H1 (cell line): ENCODE results near the gene MYL9. TPM values are rescaled to one million over a fixed set of nuclear protein-coding genes. Genes with fewer than 3 reads are reported as not detected.

Source experiments
- CTCF ChIA-PET: fragments of 300-600 bp; sonication (Branson Sonifier 250); formaldehyde crosslinking; loops from one replicate; lab custom pipeline; 2021; ENCODE audit not compliant: partially characterized antibody; lab: Charles Lee
- POLR2A ChIA-PET: fragments of 300-600 bp; sonication (Branson Sonifier 250); formaldehyde crosslinking; loops from one replicate; lab custom pipeline; 2021; ENCODE audit warnings: inconsistent platforms; ENCODE audit not compliant: partially characterized antibody; lab: Charles Lee
- DNase-seq, 2 experiments: peaks; one replicate each; pipeline versions ENCODE4 v3.0.0 to v3.0.0-alpha.2; 2010 to 2022; ENCODE audit warnings: low spot score in 2 of 2, low read depth in 1 of 2, mixed read lengths in 1 of 2
- FAIRE-seq: peaks from 2 replicates; lab custom pipeline; 2011; peaks lifted over from hg19 to GRCh38; lab: Jason Lieb, UNC
- H2AFZ ChIP-seq: 2 replicates; pipeline ENCODE4 v1.8.1; 2012; ENCODE audit warnings: low read length, inconsistent platforms
- H2AK5ac ChIP-seq: 2 replicates; pipeline ENCODE4 v1.6.1; 2013; ENCODE audit warnings: low read depth, low read length
- H2BK120ac ChIP-seq: replicated peaks from 2 replicates; pipeline ENCODE3; 2013; ENCODE audit warnings: low read depth, low read length, inconsistent platforms
- H2BK12ac ChIP-seq: 2 replicates; pipeline ENCODE4 v1.6.1; 2013; ENCODE audit warnings: low read depth, low read length
- H2BK15ac ChIP-seq: 2 replicates; pipeline ENCODE4 v1.6.1; 2013; ENCODE audit warnings: low read length
- H2BK20ac ChIP-seq: 2 replicates; pipeline ENCODE4 v1.6.1; 2013; ENCODE audit warnings: low read length
- H2BK5ac ChIP-seq: 2 replicates; pipeline ENCODE4 v1.6.1; 2013; ENCODE audit warnings: low read depth, low read length
- H3K14ac ChIP-seq: 2 replicates; pipeline ENCODE4 v1.6.1; 2013; ENCODE audit warnings: inconsistent platforms; ENCODE audit not compliant: insufficient read length
- H3K18ac ChIP-seq: 2 replicates; pipeline ENCODE4 v1.6.1; 2013; ENCODE audit warnings: low read length; ENCODE audit errors: extremely low read depth
- H3K23ac ChIP-seq: 2 replicates; pipeline ENCODE4 v1.6.1; 2013; ENCODE audit warnings: inconsistent platforms; ENCODE audit not compliant: insufficient read length
- H3K23me2 ChIP-seq: 2 replicates; pipeline ENCODE4 v1.6.1; 2013; ENCODE audit warnings: low read depth, low read length
- H3K27ac ChIP-seq: 2 replicates; pipeline ENCODE4 v1.6.1; 2011; ENCODE audit warnings: low read depth, low read length, inconsistent platforms
- H3K27me3 ChIP-seq, 4 experiments: replicated peaks in 1 of 4; 1 replicate in 1 of 4; 2 replicates in 3 of 4; pipeline versions ENCODE4 v1.6.1 to v1.8.1; 2011 to 2013; ENCODE audit warnings: low read length in 3 of 4, mild to moderate bottlenecking in 3 of 4, inconsistent platforms in 2 of 4, mixed read lengths in 2 of 4, moderate library complexity in 1 of 4; ENCODE audit not compliant: control insufficient read depth in 3 of 4, insufficient read depth in 3 of 4; ENCODE audit errors: extremely low read depth in 1 of 4
- H3K36me3 ChIP-seq, 4 experiments: 2 replicates each; pipeline versions ENCODE4 v1.6.1 to v1.8.1; 2011 to 2013; ENCODE audit warnings: mild to moderate bottlenecking in 4 of 4, low read length in 3 of 4, moderate library complexity in 2 of 4, control low read depth in 1 of 4, inconsistent platforms in 1 of 4; ENCODE audit not compliant: insufficient read depth in 4 of 4, control insufficient read depth in 2 of 4
- H3K4ac ChIP-seq: replicated peaks from 2 replicates; pipeline ENCODE3; 2013; ENCODE audit warnings: low read length, low read depth, mixed read lengths, inconsistent platforms; ENCODE audit not compliant: insufficient read length
- H3K4me1 ChIP-seq, 4 experiments: replicated peaks in 1 of 4; 1 replicate in 1 of 4; 2 replicates in 3 of 4; pipeline versions ENCODE4 v1.6.1 to v1.8.1; 2011 to 2013; ENCODE audit warnings: low read length in 3 of 4, inconsistent platforms in 2 of 4, mixed read lengths in 1 of 4; ENCODE audit not compliant: insufficient read depth in 4 of 4, control insufficient read depth in 3 of 4
- H3K4me2 ChIP-seq, 2 experiments: 2 replicates each; pipeline versions ENCODE4 v1.6.1 to v1.8.1; 2011 to 2013; ENCODE audit warnings: low read depth in 2 of 2, low read length in 2 of 2, control low read depth in 1 of 2, inconsistent platforms in 1 of 2, mild to moderate bottlenecking in 1 of 2; ENCODE audit not compliant: insufficient read depth in 1 of 2
- H3K4me3 ChIP-seq, 4 experiments: fragments of 200-600, 300-600 bp in 1 of 4; sonication (generic), shearing (Covaris generic), sonication (Bioruptor Twin) in 1 of 4; 2 replicates each; pipeline versions ENCODE4 v1.5.1 to v1.8.1; 2011 to 2016; ENCODE audit warnings: low read length in 4 of 4, low read depth in 3 of 4, control low read depth in 2 of 4, inconsistent platforms in 2 of 4, mild to moderate bottlenecking in 2 of 4, mixed read lengths in 1 of 4, moderate library complexity in 1 of 4; ENCODE audit not compliant: insufficient read depth in 2 of 4; ENCODE audit errors: extremely low read depth in 1 of 4
- H3K56ac ChIP-seq: replicated peaks from 2 replicates; pipeline ENCODE3; 2013; ENCODE audit warnings: low read depth, mild to moderate bottlenecking, mixed read lengths, low read length, inconsistent platforms; ENCODE audit not compliant: insufficient read length
- H3K79me1 ChIP-seq: 2 replicates; pipeline ENCODE4 v1.6.1; 2013; ENCODE audit warnings: low read depth, low read length, control low read depth
- H3K79me2 ChIP-seq, 2 experiments: 2 replicates each; pipeline versions ENCODE4 v1.6.1 to v1.8.1; 2012 to 2013; ENCODE audit warnings: low read length in 2 of 2, mild to moderate bottlenecking in 2 of 2, inconsistent platforms in 1 of 2; ENCODE audit not compliant: insufficient read depth in 2 of 2, control insufficient read depth in 1 of 2
- H3K9ac ChIP-seq, 4 experiments: replicated peaks in 1 of 4; 1 replicate in 1 of 4; 2 replicates in 3 of 4; pipeline versions ENCODE4 v1.6.1 to v1.8.1; 2011 to 2013; ENCODE audit warnings: low read depth in 3 of 4, low read length in 3 of 4, control low read depth in 2 of 4, mild to moderate bottlenecking in 2 of 4, moderate library complexity in 2 of 4, inconsistent platforms in 1 of 4; ENCODE audit errors: extremely low read depth in 1 of 4
- H3K9me3 ChIP-seq, 2 experiments: 2 replicates each; pipeline versions ENCODE4 v1.6.1 to v1.8.1; 2012 to 2013; ENCODE audit warnings: mild to moderate bottlenecking in 2 of 2, moderate library complexity in 2 of 2, control low read depth in 1 of 2, inconsistent platforms in 1 of 2, low read depth in 1 of 2, low read length in 1 of 2, mixed read lengths in 1 of 2; ENCODE audit not compliant: insufficient read depth in 2 of 2
- H4K20me1 ChIP-seq, 2 experiments: replicated peaks in 1 of 2; 2 replicates each; pipeline versions ENCODE3 to v1.8.1; 2011 to 2013; ENCODE audit warnings: inconsistent platforms in 2 of 2, low read length in 2 of 2, mild to moderate bottlenecking in 1 of 2; ENCODE audit not compliant: insufficient read depth in 2 of 2, control insufficient read depth in 1 of 2
- H4K5ac ChIP-seq: 2 replicates; pipeline ENCODE4 v1.6.1; 2013; ENCODE audit warnings: low read length, low read depth, mixed read lengths, inconsistent platforms; ENCODE audit not compliant: insufficient read length
- H4K8ac ChIP-seq: 2 replicates; pipeline ENCODE4 v1.8.0; 2013; ENCODE audit warnings: mild to moderate bottlenecking, moderate library complexity, low read length, inconsistent platforms; ENCODE audit not compliant: insufficient read depth; ENCODE audit errors: extremely low read depth
- H4K91ac ChIP-seq: replicated peaks from 2 replicates; pipeline ENCODE3; 2013; ENCODE audit warnings: low read length, mixed read lengths, inconsistent platforms; ENCODE audit not compliant: insufficient read length
- BACH1 ChIP-seq: IDR thresholded peaks from 2 replicates; pipeline ENCODE4 v1.6.1; 2012; ENCODE audit warnings: low read length, improper control_type of control experiment
- CBX5 ChIP-seq: fragments of 300-800, 300-1000 bp; sonication (generic); IDR thresholded peaks from 2 replicates; pipeline ENCODE4 v1.7.1; 2016; ENCODE audit warnings: antibody characterized with exemption, low read length, low read depth
- CBX8 ChIP-seq: fragments of 300-800, 300-1000 bp; sonication (generic); IDR thresholded peaks from 2 replicates; pipeline ENCODE4 v1.7.1; 2016; ENCODE audit warnings: low read depth, low read length, borderline replicate concordance
- EGR1 ChIP-seq: IDR thresholded peaks from 2 replicates; pipeline ENCODE4 v1.6.1; 2011; ENCODE audit warnings: low read depth, low read length, borderline replicate concordance
- EP300 ChIP-seq, 2 experiments: IDR thresholded peaks; 1 replicate in 1 of 2; 2 replicates in 1 of 2; pipeline ENCODE4 v1.6.1; 2011 to 2012; ENCODE audit warnings: low read depth in 2 of 2, low read length in 2 of 2, mild to moderate bottlenecking in 2 of 2, borderline replicate concordance in 1 of 2, inconsistent platforms in 1 of 2, moderate library complexity in 1 of 2
- HDAC6 ChIP-seq: IDR thresholded peaks from one replicate; pipeline ENCODE4 v1.7.1; 2012; ENCODE audit warnings: low read depth, mild to moderate bottlenecking, inconsistent platforms, low read length, moderate library complexity
- NRF1 ChIP-seq: IDR thresholded peaks from 2 replicates; pipeline ENCODE4 v1.6.1; 2011; ENCODE audit warnings: mild to moderate bottlenecking, low read depth, low read length, improper control_type of control experiment
- PHF8 ChIP-seq: fragments of 200-600 bp; sonication (generic); conservative IDR thresholded peaks from 2 replicates; pipeline ENCODE4 v1.7.1; 2012; ENCODE audit warnings: low read depth, mild to moderate bottlenecking, inconsistent platforms, low read length, moderate library complexity
- POU5F1 ChIP-seq: IDR thresholded peaks from 2 replicates; pipeline ENCODE4 v1.6.1; 2011; ENCODE audit warnings: low read depth, mild to moderate bottlenecking, low read length, moderate library complexity
- SAP30 ChIP-seq: fragments of 300-600 bp; sonication (generic); IDR thresholded peaks from 2 replicates; pipeline ENCODE4 v1.7.1; 2012; ENCODE audit warnings: low read length, moderate library complexity, mild to moderate bottlenecking, inconsistent platforms; ENCODE audit not compliant: insufficient read depth, insufficient replicate concordance
- SIRT6 ChIP-seq: IDR thresholded peaks from one replicate; pipeline ENCODE4 v1.7.1; 2012; ENCODE audit warnings: low read length, inconsistent platforms
- TAF7 ChIP-seq: optimal IDR thresholded peaks from 2 replicates; pipeline ENCODE3; 2011; ENCODE audit warnings: low read depth, mild to moderate bottlenecking, inconsistent platforms, low read length, moderate library complexity, borderline replicate concordance
- TCF12 ChIP-seq: IDR thresholded peaks from 2 replicates; pipeline ENCODE4 v1.6.1; 2011; ENCODE audit warnings: low read depth, mild to moderate bottlenecking, low read length
- WGBS, 2 experiments: shearing (Covaris generic) in 1 of 2; methylation state at CpG; one replicate each; pipeline versions ENCODE4 v1.1.6 to v1.1.7; 2013 to 2015; ENCODE audit warnings: low lambda C conversion rate in 2 of 2, mixed read lengths in 2 of 2, inconsistent platforms in 1 of 2, low coverage in 1 of 2, missing lambda C conversion rate in 1 of 2; ENCODE audit not compliant: insufficient replicate concordance in 2 of 2, insufficient coverage in 1 of 2, insufficient read length in 1 of 2; ENCODE audit errors: extremely low coverage in 1 of 2, missing lambda C conversion rate in 1 of 2; 5-methylcytosine and 5-hydroxymethylcytosine counted together
- polyA plus RNA-seq, 7 experiments: library from polyadenylated mRNA; depleted of rRNA in 3 of 7; stranded (reverse) in 5 of 7; unstranded in 2 of 7; fragments of >200 nt in 5 of 7; fragments of 200-250 nt in 2 of 7; gene quantifications; 1 replicate in 5 of 7; 2 replicates in 1 of 7; 4 replicates in 1 of 7; pipeline versions ENCODE4 v1.2.1 to v1.2.3, GENCODE V29; 2011 to 2013; ENCODE audit warnings: missing spikeins in 2 of 7, mixed read lengths in 2 of 7
- total RNA-seq: library from RNA; stranded (reverse); fragmentation: NEBNext Ultra II Directional; extraction: Animal tissue kit (Norgen Biotek cat#: 25700); gene quantifications from 2 replicates; pipeline ENCODE4 v1.2.1, GENCODE V29; 2021

Gene MYL9
- total and polyA plus RNA-seq, 2 of the 8 experiments (the other 6 are each of a cell fraction or from before 2014, with no cell fraction given), result 26.8 to 193 TPM

DNA sequence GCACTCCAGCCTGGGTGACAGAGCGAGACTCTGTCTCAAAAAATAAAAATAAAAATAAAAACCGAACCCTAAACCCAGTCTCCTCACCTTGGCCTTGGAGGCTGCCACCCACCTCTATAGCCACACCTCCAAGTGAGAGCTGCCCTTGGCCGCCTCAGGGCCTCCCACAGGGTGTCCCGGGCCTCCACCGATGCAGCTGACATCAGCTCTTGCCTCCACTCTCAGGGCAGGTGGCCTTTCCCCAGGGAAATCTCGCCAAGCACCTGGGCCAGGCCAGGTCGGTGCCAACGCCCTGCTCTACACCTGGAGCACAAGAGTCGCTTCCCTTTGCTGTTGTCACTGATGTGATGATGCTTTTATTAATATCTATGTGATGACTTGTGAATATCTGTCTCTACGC lies 8.9 kb upstream of the MYL9 start:
- DNase-seq, result no peak
- H3K79me1 ChIP-seq, result no peaks in the 10 kb centered on the region; the same call in 1 of the 2 replicates
- no peak overlapping the region for H2AK5ac ChIP-seq
- no peak overlapping the region; the same call in 1 of the 2 replicates for H4K8ac ChIP-seq
- H2AFZ ChIP-seq, result no peak overlapping the region
- no peaks in the 10 kb centered on the region for H3K9me3 ChIP-seq
- no peak overlapping the region for H4K5ac ChIP-seq
- WGBS, 2 experiments, result 91% methylated on average over 10 of the region's 10 CpGs; no CpG with 5 or more reads in 1 of the 2 experiments
- ChIA-PET CTCF (interaction anchor here (0.7 to 1.7 kb wide), 4 partner anchors 11 to 197 kb away, joined by 3 to 4 read pairs (median 3); no protein-coding TSS in a partner anchor), POLR2A (interaction anchor here (0.6 to 1.5 kb wide), 2 partner anchors 8 to 60 kb away, joined by 3 read pairs; no protein-coding TSS in a partner anchor)
- no peak overlapping the region for H2BK12ac ChIP-seq
- no peak overlapping the region for H3K4me3 ChIP-seq
- H3K79me2 ChIP-seq, result no peaks in the 10 kb centered on the region
- H3K23ac ChIP-seq, result no peak overlapping the region
- no peak overlapping the region for H3K27ac ChIP-seq
- H3K4me2 ChIP-seq, result no peak overlapping the region
- no peak overlapping the region for H3K9ac ChIP-seq
- no peaks in the 10 kb centered on the region for H3K4me1 ChIP-seq
- H2BK120ac ChIP-seq, result no peak overlapping the region
- H3K27me3 ChIP-seq, result no peaks in the 10 kb centered on the region
- H4K91ac ChIP-seq, result no peak overlapping the region
- no peak for FAIRE-seq
- H3K18ac ChIP-seq, result no peak overlapping the region
- no peak overlapping the region for H3K56ac ChIP-seq
- H2BK15ac ChIP-seq, result no peak overlapping the region
- H4K20me1 ChIP-seq, result peaks cover 7 to 12% of the 10 kb centered on the region in 2 experiments
- H3K36me3 ChIP-seq, result peaks cover 0 to 5% (median under 1%) of the 10 kb centered on the region in 4 experiments; a peak in 3 of 8 replicates
- H3K23me2 ChIP-seq, result no peaks in the 10 kb centered on the region
- H2BK5ac ChIP-seq, result no peak overlapping the region
- TF ChIP-seq PHF8 (no peak), TCF12 (no peak), HDAC6 (no peak), EGR1 (no peak), CBX8 (no peak), BACH1 (no peak), TAF7 (no peak), NRF1 (no peak), POU5F1 (no peak), EP300 (IDR thresholded peaks at IDR 0.05; ENCODE audit: borderline replicate concordance in 1 of 2, low read depth in 2 of 2, low read length in 2 of 2) (no peak), SAP30 (no peak), SIRT6 (no peak), CBX5 (no peak)
- TF ChIP-seq, all 59 proteins: peak for 0
- no peak overlapping the region for H3K4ac ChIP-seq
- H3K14ac ChIP-seq, result no peak overlapping the region
- H2BK20ac ChIP-seq, result no peak overlapping the region
